ENCODE results near the gene WDFY1. TPM values are rescaled to one million over a fixed set of nuclear protein-coding genes. Genes with fewer than 3 reads are reported as not detected.

Gene WDFY1
- polyA plus RNA-seq, 3 donors: 31.7 to 59.8 (median 40.7) TPM

DNA sequence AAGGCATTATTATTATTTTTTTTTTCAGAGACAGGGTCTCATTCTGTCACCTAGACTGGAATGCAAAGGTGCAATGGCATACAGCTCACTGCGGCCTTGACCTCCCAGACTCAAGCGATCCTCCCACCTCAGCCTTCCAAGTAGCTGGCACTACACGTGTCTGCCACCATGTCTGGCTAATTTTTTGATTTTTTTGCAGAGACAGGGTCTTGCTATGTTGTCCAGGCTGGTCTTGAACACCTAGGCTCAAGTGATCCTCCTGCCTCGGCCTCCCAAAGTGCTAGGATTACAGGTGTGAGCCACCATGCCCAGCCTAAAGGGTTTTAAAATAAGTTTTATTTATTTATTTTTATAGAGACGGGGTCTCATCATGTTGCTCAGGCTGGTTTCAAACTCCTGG lies 62.4 kb downstream of the WDFY1 start:
- Histone ChIP-seq H2AFZ (ENCODE audit: insufficient read depth, low read depth, low read length, poor library complexity, severe bottlenecking) (no peak overlapping the region), H3K4me3 (replicated peaks in 1 of 3; ENCODE audit: low read depth in 2 of 3, low read length in 3 of 3) (no peak overlapping the region), H3K4me1 (ENCODE audit: control insufficient read depth in 1 of 2, insufficient read depth in 2 of 2, low read length in 2 of 2) (peaks cover 23% of the 10 kb centered on the region in 2 donors), H3K79me2 (ENCODE audit: insufficient read depth, low read length) (peaks cover 16% of the 10 kb centered on the region), H3K9ac (ENCODE audit: insufficient read depth, low read length, poor library complexity, severe bottlenecking) (no peak overlapping the region), H3K27ac (ENCODE audit: low read depth in 1 of 2, low read length in 2 of 2) (no peak overlapping the region), H3K27me3 (ENCODE audit: control insufficient read depth in 2 of 2, insufficient read depth in 2 of 2, low read length in 2 of 2) (no peaks in the 10 kb centered on the region), H4K20me1 (ENCODE audit: insufficient read depth, low read length) (peaks cover 4% of the 10 kb centered on the region), H3K36me3 (replicated peaks in 1 of 2; ENCODE audit: control insufficient read depth in 1 of 2, insufficient read depth in 2 of 2, low read length in 2 of 2) (peaks cover 66 to 83% of the 10 kb centered on the region in 2 donors), H3K4me2 (replicated peaks; ENCODE audit: extremely low read depth, low read length, poor library complexity, severe bottlenecking) (no peak overlapping the region), H3K9me3 (replicated peaks in 1 of 2; ENCODE audit: control insufficient read depth in 1 of 2, insufficient read depth in 1 of 2, low read length in 2 of 2) (no peaks in the 10 kb centered on the region)
- peaks cover 26% of the 10 kb centered on the region for H3K4me1 Mint-ChIP-seq
- 88% methylated on average over 2 of the region's 5 CpGs for WGBS (ENCODE audit: insufficient coverage)
- no peak for TF ChIP-seq CTCF (IDR thresholded peaks at IDR 0.05)
- intact Hi-C loops (cut with micrococcal nuclease): no loop called here
- no peak overlapping the region for H3K27ac Mint-ChIP-seq
- peaks cover 0 to 2% (median 0%) of the 10 kb centered on the region in 3 donors for H3K27me3 Mint-ChIP-seq (ENCODE audit: low read depth in 3 of 3)
- no peaks in the 10 kb centered on the region for H3K9me3 Mint-ChIP-seq
- DNase-seq: no peak
- H3K4me3 Mint-ChIP-seq: no peak overlapping the region
- H3K36me3 Mint-ChIP-seq: peaks cover 70 to 80% of the 10 kb centered on the region in 2 donors

DNA sequence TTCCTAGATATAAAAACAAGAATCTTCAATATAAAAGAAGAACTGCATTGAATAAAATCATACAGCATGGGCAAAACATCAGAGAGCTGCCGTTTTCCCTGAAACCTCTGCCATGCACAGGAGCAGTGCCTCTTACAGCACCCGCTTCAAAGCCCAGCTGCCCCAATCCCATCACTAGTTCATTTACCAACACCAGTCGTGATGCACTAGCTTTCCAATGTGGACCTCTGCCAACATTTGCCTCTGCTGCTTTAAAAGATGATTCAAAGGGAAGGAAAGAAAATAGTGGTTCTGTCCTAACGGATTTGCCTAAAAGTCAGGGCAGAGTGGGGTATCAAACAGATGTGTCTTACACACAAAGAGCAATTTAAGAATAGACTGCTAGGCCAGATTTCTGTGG lies 64.3 kb downstream of the WDFY1 start:
- Histone ChIP-seq H3K27ac (ENCODE audit: low read depth in 1 of 2, low read length in 2 of 2) (no peak overlapping the region), H3K4me2 (replicated peaks; ENCODE audit: extremely low read depth, low read length, poor library complexity, severe bottlenecking) (no peak overlapping the region), H3K36me3 (replicated peaks in 1 of 2; ENCODE audit: control insufficient read depth in 1 of 2, insufficient read depth in 2 of 2, low read length in 2 of 2) (peaks cover 70 to 100% of the 10 kb centered on the region in 2 donors), H2AFZ (ENCODE audit: insufficient read depth, low read depth, low read length, poor library complexity, severe bottlenecking) (no peak overlapping the region), H3K27me3 (ENCODE audit: control insufficient read depth in 2 of 2, insufficient read depth in 2 of 2, low read length in 2 of 2) (no peaks in the 10 kb centered on the region), H3K9me3 (replicated peaks in 1 of 2; ENCODE audit: control insufficient read depth in 1 of 2, insufficient read depth in 1 of 2, low read length in 2 of 2) (no peaks in the 10 kb centered on the region), H3K4me1 (ENCODE audit: control insufficient read depth in 1 of 2, insufficient read depth in 2 of 2, low read length in 2 of 2) (peaks cover 14 to 21% of the 10 kb centered on the region in 2 donors), H3K79me2 (ENCODE audit: insufficient read depth, low read length) (peaks cover 14% of the 10 kb centered on the region), H4K20me1 (ENCODE audit: insufficient read depth, low read length) (no peaks in the 10 kb centered on the region), H3K4me3 (replicated peaks in 1 of 3; ENCODE audit: low read depth in 2 of 3, low read length in 3 of 3) (no peak overlapping the region), H3K9ac (ENCODE audit: insufficient read depth, low read length, poor library complexity, severe bottlenecking) (no peak overlapping the region)
- WGBS (ENCODE audit: insufficient coverage): 90% methylated on average over 3 of the region's 4 CpGs
- peaks cover 33% of the 10 kb centered on the region for H3K4me1 Mint-ChIP-seq
- no peak for TF ChIP-seq CTCF (IDR thresholded peaks at IDR 0.05)
- H3K27ac Mint-ChIP-seq: peak overlapping the region in 4 of 7 donors; percentile 12 to 50 (median 26)
- peaks cover 83 to 86% of the 10 kb centered on the region in 2 donors for H3K36me3 Mint-ChIP-seq
- H3K27me3 Mint-ChIP-seq (ENCODE audit: low read depth in 3 of 3): peaks cover 0 to 2% (median 0%) of the 10 kb centered on the region in 3 donors
- H3K4me3 Mint-ChIP-seq: no peak overlapping the region
- intact Hi-C loops (cut with micrococcal nuclease): no loop called here
- DNase-seq: no peak
- no peaks in the 10 kb centered on the region for H3K9me3 Mint-ChIP-seq
